Bronchial epithelial cell (primary cell): ENCODE results near the gene IFT88. TPM values are rescaled to one million over a fixed set of nuclear protein-coding genes. Genes with fewer than 3 reads are reported as not detected.

ENCODE experiments used
- DNase-seq: peaks from one replicate; pipeline ENCODE4 v3.0.0-alpha.2; 2010; ENCODE audit warnings: low read depth
- FAIRE-seq: peaks from 2 replicates; lab custom pipeline; 2011; peaks lifted over from hg19 to GRCh38; lab: Jason Lieb, UNC
- H3K27me3 ChIP-seq: 2 replicates; pipeline ENCODE4 v1.5.1; 2011; ENCODE audit warnings: low read length; ENCODE audit not compliant: control insufficient read depth, insufficient read depth
- H3K36me3 ChIP-seq: 2 replicates; pipeline ENCODE4 v1.5.1; 2011; ENCODE audit warnings: low read length; ENCODE audit not compliant: control insufficient read depth, insufficient read depth
- H3K4me3 ChIP-seq: 2 replicates; pipeline ENCODE4 v1.5.1; 2011; ENCODE audit warnings: mild to moderate bottlenecking, low read depth, low read length, control low read depth
- total RNA-seq: library from RNA; depleted of rRNA; stranded (reverse); fragments of >200 nt; gene quantifications from 2 replicates; pipeline ENCODE4 v1.2.1, GENCODE V29; 2014
- TF ChIP-seq, protein P1 (sequence below): IDR thresholded peaks from 2 replicates; pipeline ENCODE4 v1.5.1; 2011; ENCODE audit warnings: mild to moderate bottlenecking, moderate library complexity, low read length, control low read depth, inconsistent platforms; ENCODE audit not compliant: insufficient read depth, severe bottlenecking

Gene IFT88
- total RNA-seq, 1 donor from 2014 or later, result 4.5 TPM

DNA sequence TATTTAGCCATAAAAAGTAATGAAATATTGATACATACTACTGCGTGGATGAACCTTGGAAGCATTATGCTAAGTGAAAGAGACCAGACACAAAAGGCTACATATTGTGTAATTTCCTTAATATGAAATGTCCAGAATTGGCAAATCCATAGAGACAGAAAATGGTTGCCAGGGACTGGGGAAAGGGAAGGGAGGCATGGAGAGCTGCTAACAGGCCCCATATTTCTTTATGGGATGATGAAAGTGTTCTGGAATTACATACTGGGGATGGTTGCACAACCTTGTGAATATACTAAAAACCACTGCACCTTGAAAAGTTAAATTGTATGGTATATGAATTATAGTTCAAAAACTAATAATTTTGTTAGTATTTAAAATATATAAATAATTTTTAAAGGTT, 3.6 kb downstream of the IFT88 start:
- FAIRE-seq, result no peak
- TF ChIP-seq, protein P1, sequence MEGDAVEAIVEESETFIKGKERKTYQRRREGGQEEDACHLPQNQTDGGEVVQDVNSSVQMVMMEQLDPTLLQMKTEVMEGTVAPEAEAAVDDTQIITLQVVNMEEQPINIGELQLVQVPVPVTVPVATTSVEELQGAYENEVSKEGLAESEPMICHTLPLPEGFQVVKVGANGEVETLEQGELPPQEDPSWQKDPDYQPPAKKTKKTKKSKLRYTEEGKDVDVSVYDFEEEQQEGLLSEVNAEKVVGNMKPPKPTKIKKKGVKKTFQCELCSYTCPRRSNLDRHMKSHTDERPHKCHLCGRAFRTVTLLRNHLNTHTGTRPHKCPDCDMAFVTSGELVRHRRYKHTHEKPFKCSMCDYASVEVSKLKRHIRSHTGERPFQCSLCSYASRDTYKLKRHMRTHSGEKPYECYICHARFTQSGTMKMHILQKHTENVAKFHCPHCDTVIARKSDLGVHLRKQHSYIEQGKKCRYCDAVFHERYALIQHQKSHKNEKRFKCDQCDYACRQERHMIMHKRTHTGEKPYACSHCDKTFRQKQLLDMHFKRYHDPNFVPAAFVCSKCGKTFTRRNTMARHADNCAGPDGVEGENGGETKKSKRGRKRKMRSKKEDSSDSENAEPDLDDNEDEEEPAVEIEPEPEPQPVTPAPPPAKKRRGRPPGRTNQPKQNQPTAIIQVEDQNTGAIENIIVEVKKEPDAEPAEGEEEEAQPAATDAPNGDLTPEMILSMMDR, result no peak
- Histone ChIP-seq H3K4me3 (no peak overlapping the region), H3K27me3 (no peaks in the 10 kb centered on the region), H3K36me3 (no peaks in the 10 kb centered on the region)
- DNase-seq, result no peak

DNA sequence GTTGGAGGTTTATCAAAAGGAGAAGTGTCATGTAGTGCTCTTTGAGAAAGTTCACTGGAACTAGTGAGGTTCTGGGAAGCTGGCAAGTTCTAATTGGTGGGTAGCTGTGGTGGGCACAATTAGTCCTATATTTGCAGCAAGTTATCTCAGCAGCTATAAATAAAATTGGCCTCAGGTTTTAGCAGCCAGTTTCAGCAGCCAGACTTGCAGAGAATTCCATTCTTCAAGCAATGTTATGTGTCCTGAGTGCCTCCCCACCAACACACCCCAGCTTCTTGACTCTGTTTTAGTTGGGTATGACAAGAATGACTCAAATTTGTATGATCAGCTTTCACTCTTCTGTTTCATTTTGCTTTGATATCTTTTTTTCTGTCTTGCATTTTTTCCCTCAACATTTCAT, 4.7 kb downstream of the IFT88 start:
- no peaks in the 10 kb centered on the region for H3K27me3 ChIP-seq
- no peaks in the 10 kb centered on the region for H3K36me3 ChIP-seq
- FAIRE-seq (no peak), DNase-seq (no peak)
- TF ChIP-seq, protein P1, result no peak
- no peak overlapping the region for H3K4me3 ChIP-seq

DNA sequence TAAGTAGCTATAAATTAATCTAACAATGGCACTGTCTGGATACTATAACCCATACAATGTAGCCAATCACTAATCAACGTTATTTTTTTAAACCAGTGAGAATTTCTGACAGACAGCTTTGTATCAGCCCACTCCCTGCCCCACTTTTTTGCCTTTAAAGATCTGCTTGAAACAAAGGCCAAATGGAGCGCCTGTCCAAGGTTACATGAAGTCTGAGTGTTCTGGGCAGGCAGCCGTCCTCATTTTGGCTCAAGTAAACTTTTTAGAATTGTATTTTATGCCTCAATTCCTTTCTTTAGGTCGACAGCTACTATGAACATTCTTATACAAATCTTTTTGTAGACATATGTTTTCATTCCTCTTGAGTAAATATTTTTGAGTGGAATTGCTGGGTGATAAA, 6.2 kb downstream of the IFT88 start:
- no peaks in the 10 kb centered on the region for H3K36me3 ChIP-seq
- FAIRE-seq, result no peak
- TF ChIP-seq, protein P1, result no peak
- no peak overlapping the region for H3K4me3 ChIP-seq
- DNase-seq, result no peak
- H3K27me3 ChIP-seq, result no peaks in the 10 kb centered on the region

DNA sequence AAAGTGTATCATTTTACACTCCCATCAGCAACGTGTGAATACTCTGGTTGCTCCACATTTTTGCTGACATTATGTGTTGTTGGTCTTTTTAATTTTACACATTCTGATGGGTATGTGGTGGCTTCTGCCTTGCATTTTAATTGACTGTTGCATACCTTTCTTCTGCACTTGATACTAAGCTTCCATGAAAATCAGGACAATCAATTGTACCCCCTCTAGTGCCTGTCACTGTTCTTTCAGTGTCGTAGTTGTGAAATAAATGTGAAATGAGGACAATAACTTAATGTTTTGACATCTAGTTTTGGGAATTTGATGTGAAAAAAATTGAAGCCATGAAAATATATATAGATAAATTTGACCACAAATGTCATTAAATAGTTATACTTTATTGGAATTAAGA, 6.7 kb downstream of the IFT88 start:
- Histone ChIP-seq H3K27me3 (no peaks in the 10 kb centered on the region), H3K4me3 (no peak overlapping the region), H3K36me3 (no peaks in the 10 kb centered on the region)
- TF ChIP-seq, protein P1, result no peak
- FAIRE-seq (no peak), DNase-seq (no peak)

DNA sequence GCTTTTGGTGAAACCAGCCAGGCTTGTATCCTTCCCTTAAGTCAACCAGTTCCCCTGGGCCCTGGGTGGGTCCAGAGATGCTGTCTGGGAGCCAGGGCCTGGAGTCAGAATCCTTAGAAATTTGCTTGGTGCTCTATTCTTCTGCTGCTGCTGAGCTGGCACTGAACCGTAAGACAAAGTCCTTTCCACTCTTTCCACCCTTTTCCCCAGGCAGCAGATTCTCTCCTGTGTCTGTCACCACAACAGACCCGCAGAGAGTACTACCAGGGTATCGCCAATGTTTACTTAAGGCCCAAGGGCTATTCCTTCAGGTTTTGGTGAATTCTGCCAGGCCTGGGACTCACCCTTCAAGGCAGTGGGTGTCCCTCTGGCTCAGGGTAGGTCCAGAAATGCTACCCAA, 12.2 kb downstream of the IFT88 start:
- no peaks in the 10 kb centered on the region for H3K36me3 ChIP-seq
- TF ChIP-seq, protein P1, result no peak
- no peaks in the 10 kb centered on the region for H3K27me3 ChIP-seq
- no peak for FAIRE-seq
- no peak overlapping the region for H3K4me3 ChIP-seq
- DNase-seq, result no peak

DNA sequence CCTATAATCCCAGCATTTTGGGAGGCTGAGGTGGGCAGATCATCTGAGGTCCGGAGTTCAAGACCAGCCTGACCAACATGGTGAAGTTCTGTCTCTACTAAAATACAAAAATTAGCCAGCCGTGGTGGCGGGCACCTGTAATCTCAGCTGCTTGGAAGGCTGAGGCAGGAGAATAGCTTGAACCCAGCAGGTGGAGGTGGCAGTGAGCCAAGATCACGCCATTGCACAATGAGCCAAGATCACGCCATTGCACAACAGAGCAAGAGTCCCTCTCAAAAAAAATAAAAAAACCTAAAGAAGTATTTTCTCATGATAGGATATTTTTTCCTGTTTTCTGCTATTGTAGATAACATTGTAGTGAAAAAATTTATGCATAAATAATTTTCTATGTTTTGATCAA, 13.3 kb downstream of the IFT88 start:
- FAIRE-seq, result no peak

More for the DNA sequence above, 13.3 kb downstream of the IFT88 start:
- DNase-seq, result no peak
- Histone ChIP-seq H3K27me3 (no peaks in the 10 kb centered on the region), H3K4me3 (no peak overlapping the region), H3K36me3 (no peaks in the 10 kb centered on the region)
- TF ChIP-seq, protein P1, result no peak
